H1 (cell line): ENCODE results near the gene HUWE1. TPM values are rescaled to one million over a fixed set of nuclear protein-coding genes. Genes with fewer than 3 reads are reported as not detected.
"Not testable (repeated sequence)": the region's sequence is repeated elsewhere in the genome, so short reads cannot be mapped to it uniquely, and the experiment has no call there.

Experiments used
- CTCF ChIA-PET: fragments of 300-600 bp; sonication (Branson Sonifier 250); formaldehyde crosslinking; loops from one replicate; lab custom pipeline; 2021; ENCODE audit not compliant: partially characterized antibody; lab: Charles Lee
- POLR2A ChIA-PET: fragments of 300-600 bp; sonication (Branson Sonifier 250); formaldehyde crosslinking; loops from one replicate; lab custom pipeline; 2021; ENCODE audit warnings: inconsistent platforms; ENCODE audit not compliant: partially characterized antibody; lab: Charles Lee
- DNase-seq, 2 experiments: peaks; one replicate each; pipeline versions ENCODE4 v3.0.0 to v3.0.0-alpha.2; 2010 to 2022; ENCODE audit warnings: low spot score in 2 of 2, low read depth in 1 of 2, mixed read lengths in 1 of 2
- FAIRE-seq: peaks from 2 replicates; lab custom pipeline; 2011; peaks lifted over from hg19 to GRCh38; lab: Jason Lieb, UNC
- H2AFZ ChIP-seq: 2 replicates; pipeline ENCODE4 v1.8.1; 2012; ENCODE audit warnings: low read length, inconsistent platforms
- H2AK5ac ChIP-seq: 2 replicates; pipeline ENCODE4 v1.6.1; 2013; ENCODE audit warnings: low read depth, low read length
- H2BK120ac ChIP-seq: replicated peaks from 2 replicates; pipeline ENCODE3; 2013; ENCODE audit warnings: low read depth, low read length, inconsistent platforms
- H2BK12ac ChIP-seq: 2 replicates; pipeline ENCODE4 v1.6.1; 2013; ENCODE audit warnings: low read depth, low read length
- H2BK15ac ChIP-seq: 2 replicates; pipeline ENCODE4 v1.6.1; 2013; ENCODE audit warnings: low read length
- H2BK20ac ChIP-seq: 2 replicates; pipeline ENCODE4 v1.6.1; 2013; ENCODE audit warnings: low read length
- H2BK5ac ChIP-seq: 2 replicates; pipeline ENCODE4 v1.6.1; 2013; ENCODE audit warnings: low read depth, low read length
- H3K14ac ChIP-seq: 2 replicates; pipeline ENCODE4 v1.6.1; 2013; ENCODE audit warnings: inconsistent platforms; ENCODE audit not compliant: insufficient read length
- H3K18ac ChIP-seq: 2 replicates; pipeline ENCODE4 v1.6.1; 2013; ENCODE audit warnings: low read length; ENCODE audit errors: extremely low read depth
- H3K23ac ChIP-seq: 2 replicates; pipeline ENCODE4 v1.6.1; 2013; ENCODE audit warnings: inconsistent platforms; ENCODE audit not compliant: insufficient read length
- H3K23me2 ChIP-seq: 2 replicates; pipeline ENCODE4 v1.6.1; 2013; ENCODE audit warnings: low read depth, low read length
- H3K27ac ChIP-seq: 2 replicates; pipeline ENCODE4 v1.6.1; 2011; ENCODE audit warnings: low read depth, low read length, inconsistent platforms
- H3K27me3 ChIP-seq, 4 experiments: replicated peaks in 1 of 4; 1 replicate in 1 of 4; 2 replicates in 3 of 4; pipeline versions ENCODE4 v1.6.1 to v1.8.1; 2011 to 2013; ENCODE audit warnings: low read length in 3 of 4, mild to moderate bottlenecking in 3 of 4, inconsistent platforms in 2 of 4, mixed read lengths in 2 of 4, moderate library complexity in 1 of 4; ENCODE audit not compliant: control insufficient read depth in 3 of 4, insufficient read depth in 3 of 4; ENCODE audit errors: extremely low read depth in 1 of 4
- H3K36me3 ChIP-seq, 4 experiments: 2 replicates each; pipeline versions ENCODE4 v1.6.1 to v1.8.1; 2011 to 2013; ENCODE audit warnings: mild to moderate bottlenecking in 4 of 4, low read length in 3 of 4, moderate library complexity in 2 of 4, control low read depth in 1 of 4, inconsistent platforms in 1 of 4; ENCODE audit not compliant: insufficient read depth in 4 of 4, control insufficient read depth in 2 of 4
- H3K4ac ChIP-seq: replicated peaks from 2 replicates; pipeline ENCODE3; 2013; ENCODE audit warnings: low read length, low read depth, mixed read lengths, inconsistent platforms; ENCODE audit not compliant: insufficient read length
- H3K4me1 ChIP-seq, 4 experiments: replicated peaks in 1 of 4; 1 replicate in 1 of 4; 2 replicates in 3 of 4; pipeline versions ENCODE4 v1.6.1 to v1.8.1; 2011 to 2013; ENCODE audit warnings: low read length in 3 of 4, inconsistent platforms in 2 of 4, mixed read lengths in 1 of 4; ENCODE audit not compliant: insufficient read depth in 4 of 4, control insufficient read depth in 3 of 4
- H3K4me2 ChIP-seq, 2 experiments: 2 replicates each; pipeline versions ENCODE4 v1.6.1 to v1.8.1; 2011 to 2013; ENCODE audit warnings: low read depth in 2 of 2, low read length in 2 of 2, control low read depth in 1 of 2, inconsistent platforms in 1 of 2, mild to moderate bottlenecking in 1 of 2; ENCODE audit not compliant: insufficient read depth in 1 of 2
- H3K4me3 ChIP-seq, 4 experiments: fragments of 200-600, 300-600 bp in 1 of 4; sonication (generic), shearing (Covaris generic), sonication (Bioruptor Twin) in 1 of 4; 2 replicates each; pipeline versions ENCODE4 v1.5.1 to v1.8.1; 2011 to 2016; ENCODE audit warnings: low read length in 4 of 4, low read depth in 3 of 4, control low read depth in 2 of 4, inconsistent platforms in 2 of 4, mild to moderate bottlenecking in 2 of 4, mixed read lengths in 1 of 4, moderate library complexity in 1 of 4; ENCODE audit not compliant: insufficient read depth in 2 of 4; ENCODE audit errors: extremely low read depth in 1 of 4
- H3K56ac ChIP-seq: replicated peaks from 2 replicates; pipeline ENCODE3; 2013; ENCODE audit warnings: low read depth, mild to moderate bottlenecking, mixed read lengths, low read length, inconsistent platforms; ENCODE audit not compliant: insufficient read length
- H3K79me1 ChIP-seq: 2 replicates; pipeline ENCODE4 v1.6.1; 2013; ENCODE audit warnings: low read depth, low read length, control low read depth
- H3K79me2 ChIP-seq, 2 experiments: 2 replicates each; pipeline versions ENCODE4 v1.6.1 to v1.8.1; 2012 to 2013; ENCODE audit warnings: low read length in 2 of 2, mild to moderate bottlenecking in 2 of 2, inconsistent platforms in 1 of 2; ENCODE audit not compliant: insufficient read depth in 2 of 2, control insufficient read depth in 1 of 2
- H3K9ac ChIP-seq, 4 experiments: replicated peaks in 1 of 4; 1 replicate in 1 of 4; 2 replicates in 3 of 4; pipeline versions ENCODE4 v1.6.1 to v1.8.1; 2011 to 2013; ENCODE audit warnings: low read depth in 3 of 4, low read length in 3 of 4, control low read depth in 2 of 4, mild to moderate bottlenecking in 2 of 4, moderate library complexity in 2 of 4, inconsistent platforms in 1 of 4; ENCODE audit errors: extremely low read depth in 1 of 4
- H3K9me3 ChIP-seq, 2 experiments: 2 replicates each; pipeline versions ENCODE4 v1.6.1 to v1.8.1; 2012 to 2013; ENCODE audit warnings: mild to moderate bottlenecking in 2 of 2, moderate library complexity in 2 of 2, control low read depth in 1 of 2, inconsistent platforms in 1 of 2, low read depth in 1 of 2, low read length in 1 of 2, mixed read lengths in 1 of 2; ENCODE audit not compliant: insufficient read depth in 2 of 2
- H4K20me1 ChIP-seq, 2 experiments: replicated peaks in 1 of 2; 2 replicates each; pipeline versions ENCODE3 to v1.8.1; 2011 to 2013; ENCODE audit warnings: inconsistent platforms in 2 of 2, low read length in 2 of 2, mild to moderate bottlenecking in 1 of 2; ENCODE audit not compliant: insufficient read depth in 2 of 2, control insufficient read depth in 1 of 2
- H4K5ac ChIP-seq: 2 replicates; pipeline ENCODE4 v1.6.1; 2013; ENCODE audit warnings: low read length, low read depth, mixed read lengths, inconsistent platforms; ENCODE audit not compliant: insufficient read length
- H4K8ac ChIP-seq: 2 replicates; pipeline ENCODE4 v1.8.0; 2013; ENCODE audit warnings: mild to moderate bottlenecking, moderate library complexity, low read length, inconsistent platforms; ENCODE audit not compliant: insufficient read depth; ENCODE audit errors: extremely low read depth
- H4K91ac ChIP-seq: replicated peaks from 2 replicates; pipeline ENCODE3; 2013; ENCODE audit warnings: low read length, mixed read lengths, inconsistent platforms; ENCODE audit not compliant: insufficient read length
- POLR2AphosphoS5 ChIP-seq: IDR thresholded peaks from 2 replicates; pipeline ENCODE4 v1.6.1; 2011; ENCODE audit warnings: low read depth, low read length
- WGBS, 2 experiments: shearing (Covaris generic) in 1 of 2; methylation state at CpG; one replicate each; pipeline versions ENCODE4 v1.1.6 to v1.1.7; 2013 to 2015; ENCODE audit warnings: low lambda C conversion rate in 2 of 2, mixed read lengths in 2 of 2, inconsistent platforms in 1 of 2, low coverage in 1 of 2, missing lambda C conversion rate in 1 of 2; ENCODE audit not compliant: insufficient replicate concordance in 2 of 2, insufficient coverage in 1 of 2, insufficient read length in 1 of 2; ENCODE audit errors: extremely low coverage in 1 of 2, missing lambda C conversion rate in 1 of 2; 5-methylcytosine and 5-hydroxymethylcytosine counted together
- polyA plus RNA-seq, 7 experiments: library from polyadenylated mRNA; depleted of rRNA in 3 of 7; stranded (reverse) in 5 of 7; unstranded in 2 of 7; fragments of >200 nt in 5 of 7; fragments of 200-250 nt in 2 of 7; gene quantifications; 1 replicate in 5 of 7; 2 replicates in 1 of 7; 4 replicates in 1 of 7; pipeline versions ENCODE4 v1.2.1 to v1.2.3, GENCODE V29; 2011 to 2013; ENCODE audit warnings: missing spikeins in 2 of 7, mixed read lengths in 2 of 7
- total RNA-seq: library from RNA; stranded (reverse); fragmentation: NEBNext Ultra II Directional; extraction: Animal tissue kit (Norgen Biotek cat#: 25700); gene quantifications from 2 replicates; pipeline ENCODE4 v1.2.1, GENCODE V29; 2021

The HUWE1 gene
- total and polyA plus RNA-seq, 2 of the 8 experiments (the other 6 are each of a cell fraction or from before 2014, with no cell fraction given): 114 to 252 TPM

DNA sequence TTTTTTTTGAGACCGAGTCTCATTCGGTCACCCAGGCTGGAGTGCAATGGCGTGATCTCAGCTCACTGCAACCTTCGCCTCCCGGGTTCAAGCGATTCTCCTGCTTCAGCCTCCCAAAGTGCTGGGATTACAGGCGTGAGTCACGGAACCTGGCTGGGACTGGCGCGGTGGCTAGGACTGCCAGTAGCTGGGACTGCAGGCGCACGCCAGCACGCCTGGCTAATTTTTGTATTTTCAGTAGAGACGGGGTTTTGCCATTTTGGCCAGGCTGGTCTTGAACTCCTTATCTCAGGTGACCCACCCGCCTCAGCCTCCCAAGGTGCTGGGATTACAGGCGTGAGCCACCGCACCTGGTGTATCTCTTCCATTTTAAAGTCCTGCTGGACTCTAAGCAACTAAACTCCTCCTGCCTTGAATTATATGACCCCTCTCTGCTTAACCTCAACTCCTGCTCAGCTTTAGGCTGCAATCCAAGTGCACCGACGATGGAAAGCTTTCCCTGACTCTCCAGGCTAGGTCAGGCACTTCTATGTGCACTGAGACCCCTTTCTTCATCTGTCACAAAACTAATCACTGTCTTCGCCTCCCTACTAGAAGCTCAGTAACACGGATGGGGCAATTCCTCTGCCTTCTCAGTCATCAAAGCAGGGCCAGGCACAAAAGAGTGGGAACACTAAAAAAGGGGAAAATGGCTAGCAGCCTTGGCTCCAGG, 155.1 kb downstream of the HUWE1 start:
- H2AFZ ChIP-seq, H3K23me2 ChIP-seq, H3K27me3 ChIP-seq, FAIRE-seq, H3K4me2 ChIP-seq, H4K20me1 ChIP-seq, H2AK5ac ChIP-seq, H2BK5ac ChIP-seq, H3K4me1 ChIP-seq, H2BK15ac ChIP-seq, H3K27ac ChIP-seq, H2BK120ac ChIP-seq, H3K14ac ChIP-seq, H2BK20ac ChIP-seq, H2BK12ac ChIP-seq, H3K4ac ChIP-seq, H3K79me1 ChIP-seq, H4K8ac ChIP-seq, H3K79me2 ChIP-seq, H4K5ac ChIP-seq, H3K18ac ChIP-seq, H3K4me3 ChIP-seq, H3K9ac ChIP-seq, H3K56ac ChIP-seq, DNase-seq, H3K23ac ChIP-seq, H4K91ac ChIP-seq: not testable (repeated sequence)
- WGBS, 2 experiments: 88% methylated on average over 15 of the region's 21 CpGs; no CpG with 5 or more reads in 1 of the 2 experiments
- ChIA-PET CTCF (interaction anchor here (2.6 kb wide), 1 partner anchor 218 kb away, joined by 9 read pairs; no protein-coding TSS in a partner anchor), POLR2A (interaction anchor here (0.6 to 2.2 kb wide), 4 partner anchors 18 to 152 kb away, joined by 4 to 6 read pairs (median 4); no protein-coding TSS in a partner anchor)
- Histone ChIP-seq H3K9me3 (peaks cover 4 to 11% of the 10 kb centered on the region in 2 experiments; a peak in 1 of 4 replicates), H3K36me3 (peaks cover 9 to 37% (median 27%) of the 10 kb centered on the region in 4 experiments; a peak in 7 of 8 replicates)
- peak; percentile 25; the same call in 1 of the 2 replicates for TF ChIP-seq POLR2AphosphoS5
